GM19043 (cell line): ENCODE measurements around the gene UNC45A.

Source experiments
- ATAC-seq: cut with Tn5 transposase; IDR thresholded peaks from one replicate; pipeline ENCODE4 v1.9.1; 2021; ENCODE audit warnings: low read depth; ENCODE audit not compliant: unreplicated experiment

UNC45A gene

GRCh38 chr15:90957791-90958190, 22.7 kb downstream of the UNC45A start:
- ATAC-seq, result no peak

GRCh38 chr15:90959028-90959595, 24.0 kb downstream of the UNC45A start:
- ATAC-seq, result no peak

GRCh38 chr15:90959894-90960293, 24.8 kb downstream of the UNC45A start:
- no peak for ATAC-seq

- ATAC-seq, result no peak
Observed at GRCh38 chr15:90960298-90961091, 25.4 kb downstream of the UNC45A start.

- no peak for ATAC-seq
Observed at GRCh38 chr15:90962021-90962420, 26.9 kb downstream of the UNC45A start.

- no peak for ATAC-seq
Observed at GRCh38 chr15:90966262-90966661, 31.2 kb downstream of the UNC45A start.

GRCh38 chr15:90967206-90967605, 32.1 kb downstream of the UNC45A start:
- no peak for ATAC-seq

- ATAC-seq, result no peak
Observed at GRCh38 chr15:90968434-90968833, 33.3 kb downstream of the UNC45A start.

- no peak for ATAC-seq
Observed at GRCh38 chr15:90970274-90970673, 35.2 kb downstream of the UNC45A start.

GRCh38 chr15:90972133-90972532, 37.0 kb downstream of the UNC45A start:
- ATAC-seq, result no peak

- no peak for ATAC-seq
Observed at GRCh38 chr15:90974216-90974615, 39.1 kb downstream of the UNC45A start.

- ATAC-seq, result no peak
Observed at GRCh38 chr15:90979582-90979981, 44.5 kb downstream of the UNC45A start.

GRCh38 chr15:90981681-90982080, 46.6 kb downstream of the UNC45A start:
- ATAC-seq, result no peak

- no peak for ATAC-seq
Observed at GRCh38 chr15:90982135-90982534, 47.0 kb downstream of the UNC45A start.

- ATAC-seq, result no peak
Observed at GRCh38 chr15:90986790-90987507, 51.9 kb downstream of the UNC45A start.

- ATAC-seq, result no peak
Observed at GRCh38 chr15:90987561-90988141, 52.6 kb downstream of the UNC45A start.

GRCh38 chr15:90988296-90988695, 53.2 kb downstream of the UNC45A start:
- ATAC-seq, result no peak

- ATAC-seq, result no peak
Observed at GRCh38 chr15:90989040-90989768, 54.1 kb downstream of the UNC45A start.

GRCh38 chr15:90990446-90990845, 55.4 kb downstream of the UNC45A start:
- no peak for ATAC-seq

- no peak for ATAC-seq
Observed at GRCh38 chr15:90991587-90992285, 56.7 kb downstream of the UNC45A start.
